HG02970 (cell line): ENCODE data around the gene SMIM28.
A peak's percentile ranks its signal among the peaks of the same experiment; 100 is the strongest.

ENCODE experiments used
- ATAC-seq: cut with Tn5 transposase; IDR thresholded peaks from one replicate; pipeline ENCODE4 v1.9.1; 2021; ENCODE audit warnings: mild to moderate bottlenecking, moderate library complexity, moderate number of reproducible peaks; ENCODE audit not compliant: unreplicated experiment, low FRiP score

The SMIM28 gene

DNA sequence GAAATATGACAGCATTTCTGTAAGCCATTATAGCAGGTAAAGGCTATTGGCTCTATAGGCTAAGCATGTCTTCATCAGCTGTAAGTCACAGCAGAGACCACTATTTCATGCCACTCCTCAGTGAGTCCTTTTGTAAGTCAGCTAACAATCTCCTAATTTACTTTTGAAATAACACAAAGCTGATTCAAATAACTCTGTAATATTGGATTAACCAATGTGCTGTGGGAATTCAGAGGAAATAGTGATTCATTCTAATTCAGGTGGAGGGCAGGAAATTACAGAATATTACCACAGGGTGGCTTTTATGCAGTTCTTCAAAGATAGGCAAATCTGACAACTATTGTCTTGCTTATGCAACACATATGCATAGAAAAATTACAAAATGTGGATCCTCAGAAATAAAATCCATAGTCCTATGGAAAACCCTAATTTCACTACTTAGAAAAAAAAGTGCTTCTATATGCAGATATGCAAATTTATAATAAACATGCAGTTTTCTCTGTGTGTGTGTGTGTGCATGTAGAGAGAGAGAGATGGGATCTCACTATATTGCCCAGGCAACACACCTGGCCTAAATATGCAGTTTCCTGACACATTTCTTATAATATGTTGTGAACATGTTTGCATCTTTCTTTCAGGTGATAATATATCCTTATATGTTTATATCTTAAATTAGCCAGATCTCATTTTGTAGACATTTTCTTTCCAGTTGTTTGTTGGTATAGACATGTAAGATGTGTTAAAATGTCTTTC, 4.8 kb upstream of the SMIM28 start:
- no peak for ATAC-seq

DNA sequence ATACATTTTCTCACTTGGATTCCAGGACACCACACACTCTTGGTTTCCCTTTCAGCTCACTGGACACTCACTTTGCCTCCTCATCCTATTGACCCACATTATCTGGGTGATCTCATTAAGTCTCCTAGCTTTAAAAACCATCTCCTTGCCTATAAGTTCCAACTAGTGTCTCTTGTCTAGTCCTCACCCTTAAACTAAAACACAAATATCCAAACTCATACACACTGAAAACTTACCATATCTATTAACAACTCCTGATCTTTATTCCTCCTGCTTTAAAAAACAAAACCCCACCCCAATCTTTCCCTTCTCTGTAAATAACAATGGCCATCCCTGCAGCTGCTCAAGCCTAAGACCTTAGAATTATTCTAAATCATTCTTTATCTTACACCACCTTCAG, 3.5 kb upstream of the SMIM28 start:
- no peak for ATAC-seq

GRCh38 chr6:138374815-138375214, 2.9 kb upstream of the SMIM28 start:
- no peak for ATAC-seq

DNA sequence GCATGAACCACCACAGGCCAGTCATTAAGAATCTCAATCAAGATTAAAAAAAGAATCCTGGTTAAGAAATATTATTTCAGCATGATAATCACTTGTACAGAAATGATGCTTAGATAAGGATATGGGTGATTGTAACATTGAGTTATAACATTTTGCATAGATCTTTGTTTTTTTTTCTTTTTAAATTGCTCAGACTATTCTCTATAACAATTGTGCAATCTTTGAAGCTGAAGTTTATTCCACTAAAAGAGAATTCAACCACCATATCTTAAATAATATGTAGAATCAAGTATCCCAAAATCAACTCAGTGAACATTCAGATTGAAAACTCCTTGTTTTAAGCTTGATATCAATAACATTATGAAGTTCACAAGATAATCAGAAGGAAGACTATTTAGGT, 663 bp upstream of the SMIM28 start:
- ATAC-seq = no peak

DNA sequence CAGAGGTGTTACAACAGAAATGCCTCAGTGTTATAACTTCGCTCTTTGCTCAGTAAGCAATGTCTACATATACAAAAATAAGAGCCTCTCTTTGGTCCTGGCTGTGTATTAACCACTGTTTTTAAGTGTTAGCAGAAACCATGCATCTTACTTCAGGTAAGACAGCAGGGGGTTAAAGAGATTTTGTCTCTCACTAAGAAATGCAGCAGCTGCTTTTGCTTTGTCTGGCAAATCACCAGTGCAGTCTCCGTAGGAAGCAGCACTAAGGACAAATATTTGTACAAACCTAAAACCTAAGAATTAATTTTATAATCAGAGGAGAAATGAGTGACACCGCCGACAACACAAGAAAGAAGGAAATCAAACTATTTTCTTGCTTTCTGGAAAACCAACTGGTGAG, 758 bp downstream of the SMIM28 start:
- ATAC-seq = no peak

GRCh38 chr6:138382498-138383265, 5.0 kb downstream of the SMIM28 start:
- ATAC-seq = no peak

DNA sequence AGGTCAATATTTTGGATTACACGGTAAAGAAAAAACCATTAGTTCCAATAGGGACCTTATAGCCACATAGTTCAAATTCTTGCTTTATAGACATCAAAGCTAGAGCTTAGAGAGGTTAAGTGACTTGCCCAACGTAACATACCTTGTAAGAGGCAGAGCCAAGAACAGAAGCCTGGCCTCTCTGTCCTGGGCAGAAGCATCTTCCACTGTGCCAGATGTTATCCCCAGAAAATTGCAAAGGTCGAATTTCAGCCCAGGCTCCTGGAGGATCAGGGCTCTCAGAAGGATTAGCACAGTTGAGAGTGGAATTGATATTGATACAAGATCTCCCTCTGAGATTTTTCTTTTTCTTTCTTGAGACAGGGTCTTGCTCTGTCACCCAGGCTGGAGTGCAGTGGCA, 6.1 kb downstream of the SMIM28 start:
- no peak for ATAC-seq

- no peak for ATAC-seq
Observed at GRCh38 chr6:138386897-138387296, 9.2 kb downstream of the SMIM28 start.

DNA sequence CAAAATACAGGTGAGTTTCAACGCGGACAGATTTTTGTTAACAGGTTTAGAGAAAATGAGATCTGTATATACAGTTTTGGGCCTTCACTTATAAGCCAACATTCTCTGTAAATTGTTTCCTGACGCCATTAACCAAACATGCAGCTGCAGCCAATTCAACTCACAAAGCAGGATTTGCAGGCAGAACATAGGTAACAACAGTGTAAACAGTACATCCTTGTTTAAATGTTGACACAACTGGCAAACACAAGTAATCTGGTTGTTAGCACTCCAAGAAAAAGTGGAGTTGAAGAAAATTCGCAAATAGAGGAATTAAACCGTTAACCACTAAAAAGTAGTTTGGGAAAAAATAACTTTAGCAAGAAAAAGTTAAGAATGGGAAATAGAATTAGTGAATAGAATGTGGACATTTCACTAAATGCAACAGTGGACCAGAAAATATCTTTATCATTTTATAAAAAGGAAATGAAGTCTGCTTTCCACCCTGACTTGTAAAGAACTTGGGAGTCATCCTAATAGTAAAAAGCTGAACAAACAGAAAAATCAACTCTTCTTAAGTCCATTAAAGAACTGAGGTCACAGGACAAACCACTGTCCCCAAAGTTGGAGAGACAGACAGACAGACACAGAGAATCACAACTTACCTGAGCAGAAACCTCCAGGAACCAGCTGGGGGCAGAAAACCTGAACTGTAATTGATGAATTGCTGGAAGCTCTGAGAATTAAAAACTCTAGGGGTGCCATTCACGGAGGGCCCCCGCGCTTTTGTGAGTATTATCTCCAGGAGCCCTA, 10.1 kb downstream of the SMIM28 start:
- ATAC-seq = no peak

DNA sequence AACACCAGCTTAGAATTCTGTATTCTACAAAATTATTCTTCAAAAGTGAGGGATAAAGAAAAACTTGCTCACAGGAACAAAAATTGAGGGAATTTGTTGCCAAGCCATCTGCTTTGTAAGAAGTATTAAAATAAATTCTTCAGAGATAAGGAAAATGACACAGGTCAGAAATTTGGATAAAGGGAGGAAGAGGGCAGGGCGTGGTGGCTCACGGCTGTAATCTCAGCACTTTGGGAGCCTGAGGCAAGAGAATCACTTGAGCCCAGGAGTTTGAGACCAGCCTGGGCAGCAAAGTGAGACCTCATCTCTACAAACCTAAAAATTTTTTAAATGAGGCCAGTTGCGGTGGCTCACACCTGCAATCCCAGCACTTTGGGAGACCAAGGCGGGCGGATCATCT, 11.8 kb downstream of the SMIM28 start:
- ATAC-seq = no peak

GRCh38 chr6:138393871-138394783, 16.4 kb downstream of the SMIM28 start:
- ATAC-seq = no peak

- ATAC-seq = no peak
Observed at GRCh38 chr6:138396709-138397108, 19.0 kb downstream of the SMIM28 start.

- no peak for ATAC-seq
Observed at GRCh38 chr6:138397128-138398122, 19.7 kb downstream of the SMIM28 start.

GRCh38 chr6:138400326-138400725, 22.6 kb downstream of the SMIM28 start:
- ATAC-seq = no peak

DNA sequence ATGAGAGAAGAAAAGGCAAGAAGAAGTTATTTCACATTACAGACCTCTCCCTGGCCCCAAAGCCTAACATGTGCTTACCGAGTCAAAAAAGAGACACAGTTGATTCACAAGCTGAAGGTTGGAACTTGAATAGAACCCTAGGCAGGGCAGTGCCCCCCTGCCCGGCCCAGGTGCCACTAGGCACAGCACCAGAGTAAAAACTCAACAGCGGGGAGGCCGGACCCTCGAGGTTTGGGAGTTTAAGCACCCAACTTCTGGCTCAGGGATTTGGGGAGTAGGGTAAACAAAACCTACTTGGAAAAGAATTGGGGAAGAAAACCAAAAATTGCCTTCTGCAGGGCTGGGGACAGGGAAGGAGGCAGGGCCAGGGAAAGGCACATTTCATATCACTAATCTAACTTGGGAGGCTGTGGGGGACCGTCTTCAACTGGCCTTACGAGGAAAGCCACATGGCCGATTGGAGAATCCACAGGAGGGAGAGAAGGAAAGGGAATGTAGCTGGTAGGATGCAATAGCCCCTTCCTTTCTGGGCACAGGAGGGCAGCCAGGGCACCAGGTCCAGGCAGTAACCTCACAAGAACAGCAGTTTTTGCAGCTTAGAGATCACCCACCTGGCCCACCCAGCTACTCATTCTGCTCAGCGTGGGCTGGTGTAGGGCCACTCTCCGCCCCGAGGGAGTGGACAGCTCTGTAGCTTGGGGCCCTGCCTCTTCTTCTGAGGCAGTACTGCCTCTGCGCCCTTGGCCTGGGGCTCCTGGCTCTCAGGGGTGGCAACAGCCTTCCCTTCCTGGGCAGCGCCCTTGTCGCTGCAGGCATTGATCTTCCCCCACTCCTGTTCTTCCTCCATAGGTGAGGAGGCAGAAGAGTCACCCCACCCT, 24.5 kb downstream of the SMIM28 start:
- no peak for ATAC-seq

DNA sequence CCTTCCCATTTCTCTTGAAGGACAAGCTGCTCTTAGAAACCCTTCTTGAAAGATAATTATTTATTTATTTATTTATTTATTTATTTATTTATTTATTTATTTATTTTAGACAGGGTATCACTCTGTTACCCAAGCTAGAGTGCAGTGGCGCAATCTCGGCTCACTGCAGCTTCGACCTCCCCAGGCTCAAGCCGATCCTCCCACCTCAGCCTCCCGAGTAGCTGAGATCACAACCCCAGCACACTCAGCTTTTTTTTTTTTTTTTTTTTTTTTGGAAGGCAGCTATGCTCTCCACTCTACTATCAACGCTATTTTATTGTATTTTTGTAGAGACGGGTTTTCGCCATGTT, 25.1 kb downstream of the SMIM28 start:
- no peak for ATAC-seq

GRCh38 chr6:138403324-138403800, 25.7 kb downstream of the SMIM28 start:
- peak; percentile 13 for ATAC-seq
